Measurements from ENCODE around the gene MUC6. TPM values are rescaled to one million over a fixed set of nuclear protein-coding genes. Genes with fewer than 3 reads are reported as not detected.

The MUC6 gene
- total RNA-seq, 1 donor from 2014 or later, result not detected

DNA sequence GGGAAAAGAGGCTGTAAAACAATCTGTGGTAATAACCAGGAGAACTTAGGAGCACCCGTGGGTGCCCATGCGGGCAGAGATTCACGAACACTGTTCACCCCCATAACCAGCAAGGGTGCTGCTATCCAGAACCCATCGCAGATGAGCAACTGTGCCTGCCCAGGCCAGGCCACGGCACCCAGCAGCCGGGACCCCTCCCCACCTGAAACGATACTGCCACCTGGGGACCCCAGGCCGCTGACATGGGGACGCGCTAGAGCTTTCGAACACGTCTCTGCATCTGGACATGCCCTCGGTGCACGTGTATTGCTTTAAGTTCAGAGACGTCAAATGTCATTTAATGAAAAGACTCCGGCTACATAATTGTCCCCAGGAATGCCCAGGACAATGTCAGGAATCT lies 23.9 kb upstream of the MUC6 start:
- Mint-ChIP-seq H3K4me3 (no peak overlapping the region), H3K9me3 (peaks cover 2% of the 10 kb centered on the region), H3K27me3 (ENCODE audit: low read depth) (peaks cover 22% of the 10 kb centered on the region), H3K27ac (ENCODE audit: unreplicated experiment) (no peak overlapping the region), H3K4me1 (peaks cover 11% of the 10 kb centered on the region), H3K36me3 (ENCODE audit: low read depth) (peaks cover 2% of the 10 kb centered on the region)
- no peak for TF ChIP-seq CTCF (conservative IDR thresholded peaks at IDR 0.05)
- no peak for DNase-seq (ENCODE audit: low read depth, low spot score)

DNA sequence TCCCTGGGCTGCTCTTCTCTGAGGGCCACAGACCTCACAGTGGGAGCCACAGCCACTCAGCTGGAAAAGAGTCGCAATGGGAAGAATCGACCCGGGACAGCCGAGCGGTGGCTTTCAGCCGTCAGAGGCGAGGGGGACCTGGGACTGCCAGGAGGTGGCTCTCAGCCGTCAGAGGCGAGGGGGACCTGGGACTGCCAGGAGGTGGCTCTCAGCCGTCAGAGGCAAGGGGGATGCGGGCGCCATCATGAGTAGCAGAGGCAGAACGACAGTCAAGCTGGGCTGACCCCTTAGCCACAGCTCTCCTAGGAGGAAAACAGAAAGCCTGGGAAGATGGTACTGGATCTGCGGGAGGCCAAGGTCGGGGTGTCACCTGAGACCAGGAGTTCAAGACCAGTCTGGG lies 23.2 kb upstream of the MUC6 start:
- peaks cover 22% of the 10 kb centered on the region for H3K27me3 Mint-ChIP-seq (ENCODE audit: low read depth)
- no peak overlapping the region for H3K4me3 Mint-ChIP-seq
- H3K4me1 Mint-ChIP-seq, result peaks cover 11% of the 10 kb centered on the region
- H3K36me3 Mint-ChIP-seq (ENCODE audit: low read depth), result peaks cover 2% of the 10 kb centered on the region
- TF ChIP-seq CTCF (conservative IDR thresholded peaks at IDR 0.05), result no peak
- no peak for DNase-seq (ENCODE audit: low read depth, low spot score)
- H3K27ac Mint-ChIP-seq (ENCODE audit: unreplicated experiment), result no peak overlapping the region
- H3K9me3 Mint-ChIP-seq, result peaks cover 2% of the 10 kb centered on the region

GRCh38 chr11:1057806-1058205 lies 21.3 kb upstream of the MUC6 start:
- Mint-ChIP-seq H3K4me3 (no peak overlapping the region), H3K36me3 (ENCODE audit: low read depth) (peaks cover 2% of the 10 kb centered on the region), H3K9me3 (peaks cover 2% of the 10 kb centered on the region), H3K4me1 (peaks cover 3% of the 10 kb centered on the region), H3K27me3 (ENCODE audit: low read depth) (peaks cover 11% of the 10 kb centered on the region), H3K27ac (ENCODE audit: unreplicated experiment) (no peak overlapping the region)
- no peak for DNase-seq (ENCODE audit: low read depth, low spot score)
- TF ChIP-seq CTCF (conservative IDR thresholded peaks at IDR 0.05), result no peak

- Mint-ChIP-seq H3K4me1 (no peaks in the 10 kb centered on the region), H3K27me3 (ENCODE audit: low read depth) (peaks cover 4% of the 10 kb centered on the region), H3K36me3 (ENCODE audit: low read depth) (no peaks in the 10 kb centered on the region), H3K4me3 (no peak overlapping the region), H3K9me3 (no peaks in the 10 kb centered on the region), H3K27ac (ENCODE audit: unreplicated experiment) (no peak overlapping the region)
- DNase-seq (ENCODE audit: low read depth, low spot score), result no peak
- no peak for TF ChIP-seq CTCF (conservative IDR thresholded peaks at IDR 0.05)
Measured at GRCh38 chr11:1055990-1056771, 19.7 kb upstream of the MUC6 start.

DNA sequence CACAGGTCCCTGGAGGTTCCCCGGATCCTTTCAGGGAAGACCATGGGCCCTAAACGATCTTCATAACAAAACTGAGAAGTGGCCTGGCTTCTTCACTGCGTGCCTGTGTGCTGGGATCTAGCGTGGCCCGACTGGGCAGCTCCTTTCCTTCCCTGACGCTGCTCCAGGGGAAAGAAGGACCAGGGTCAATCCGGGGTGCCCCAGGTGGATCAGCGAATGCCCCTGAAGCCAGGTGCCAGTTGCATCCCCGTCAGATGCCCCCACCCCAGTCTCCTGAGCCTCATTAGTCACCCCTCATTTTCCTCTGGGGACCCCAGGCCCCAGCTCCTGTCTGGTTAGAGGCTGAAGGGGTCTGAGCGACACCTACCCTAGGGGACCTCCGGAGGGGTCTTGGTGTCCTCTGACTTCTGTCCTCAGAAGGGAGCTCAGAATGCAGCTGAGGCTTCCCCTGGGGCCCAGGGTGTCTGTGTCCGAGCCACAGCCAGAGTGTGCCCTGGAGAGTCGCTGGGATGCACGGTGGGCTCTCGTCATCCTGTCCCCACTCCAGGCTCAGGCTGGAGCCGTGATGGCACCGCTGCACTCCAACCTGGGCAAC lies 18.7 kb upstream of the MUC6 start:
- Mint-ChIP-seq H3K27me3 (ENCODE audit: low read depth) (no peaks in the 10 kb centered on the region), H3K4me3 (no peak overlapping the region), H3K9me3 (no peaks in the 10 kb centered on the region), H3K27ac (ENCODE audit: unreplicated experiment) (no peak overlapping the region), H3K36me3 (ENCODE audit: low read depth) (no peaks in the 10 kb centered on the region), H3K4me1 (no peaks in the 10 kb centered on the region)
- no peak for DNase-seq (ENCODE audit: low read depth, low spot score)
- TF ChIP-seq CTCF (conservative IDR thresholded peaks at IDR 0.05), result no peak

All from neural crest cell (in vitro differentiated cells).